Activated T-helper 17 cell treated with anti-CD3 and anti-CD28 coated beads, Interleukin-2, amount 50 U/mL, for 72 hours (primary cell): ENCODE measurements around the gene EVI5. TPM values are rescaled to one million over a fixed set of nuclear protein-coding genes. Genes with fewer than 3 reads are reported as not detected.
"Not testable (repeated sequence)": the region's sequence is repeated elsewhere in the genome, so short reads cannot be mapped to it uniquely, and the experiment has no call there.

ENCODE experiments used
- ATAC-seq: fragments of 150-1000 bp; cut with Tn5 transposase; replicated peaks from 2 replicates; pipeline ENCODE4 v1.10.0; 2021; ENCODE audit warnings: mild to moderate bottlenecking, moderate library complexity
- H3K27ac Mint-ChIP-seq: one replicate; pipeline ENCODE4 v1.8.0; 2022; ENCODE audit warnings: mixed read lengths
- H3K27me3 Mint-ChIP-seq: one replicate; pipeline ENCODE4 v1.8.0; 2022; ENCODE audit warnings: mixed read lengths
- H3K36me3 Mint-ChIP-seq: one replicate; pipeline ENCODE4 v1.8.0; 2022; ENCODE audit warnings: low read depth, mild to moderate bottlenecking, mixed read lengths
- H3K4me1 Mint-ChIP-seq: one replicate; pipeline ENCODE4 v1.8.0; 2022; ENCODE audit warnings: mixed read lengths
- H3K4me3 Mint-ChIP-seq: one replicate; pipeline ENCODE4 v1.8.0; 2022; ENCODE audit warnings: mild to moderate bottlenecking, mixed read lengths
- H3K9me3 Mint-ChIP-seq: one replicate; pipeline ENCODE4 v1.8.0; 2022; ENCODE audit warnings: mixed read lengths
- total RNA-seq, 2 donors: library from RNA; stranded (reverse); gene quantifications; one replicate each; pipeline ENCODE4 v1.2.3, GENCODE V29; 2022

Gene EVI5
- total RNA-seq, 2 donors from 2014 or later, result 7.7 to 31.8 TPM

DNA sequence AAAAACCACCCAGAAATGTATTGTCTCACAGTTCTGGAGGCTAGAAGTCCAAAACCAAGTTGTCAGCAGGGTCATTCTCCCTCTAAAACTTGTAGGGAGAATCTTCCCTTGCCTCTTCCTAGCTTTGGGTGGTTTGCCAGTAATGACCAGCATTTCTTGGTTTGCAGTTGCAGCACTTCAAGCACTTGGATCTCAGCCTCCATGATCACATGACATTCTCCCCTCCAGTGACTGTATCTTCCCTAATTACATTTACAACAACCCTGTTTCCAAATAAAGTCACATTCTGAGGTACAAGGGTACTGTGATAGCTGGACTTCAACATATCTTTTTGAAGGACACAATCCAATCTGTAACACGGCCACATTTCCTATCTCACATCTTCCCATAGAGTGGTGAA lies 37.2 kb downstream of the EVI5 start:
- Mint-ChIP-seq H3K4me1 (no peaks in the 10 kb centered on the region), H3K9me3 (no peaks in the 10 kb centered on the region), H3K4me3 (no peak overlapping the region), H3K36me3 (no peaks in the 10 kb centered on the region), H3K27me3 (peaks cover 7% of the 10 kb centered on the region), H3K27ac (no peak overlapping the region)
- ATAC-seq, result no peak

- not testable (repeated sequence) for H3K36me3 Mint-ChIP-seq, H3K4me3 Mint-ChIP-seq, H3K9me3 Mint-ChIP-seq, H3K27ac Mint-ChIP-seq, ATAC-seq, H3K4me1 Mint-ChIP-seq, H3K27me3 Mint-ChIP-seq
These were observed 38.7 kb downstream of the EVI5 start for GRCh38 chr1:92746255-92746654.

GRCh38 chr1:92743221-92743620 lies 41.7 kb downstream of the EVI5 start:
- Mint-ChIP-seq H3K9me3 (no peaks in the 10 kb centered on the region), H3K36me3 (no peaks in the 10 kb centered on the region), H3K27me3 (peaks cover 3% of the 10 kb centered on the region), H3K4me1 (no peaks in the 10 kb centered on the region), H3K4me3 (no peak overlapping the region), H3K27ac (no peak overlapping the region)
- ATAC-seq, result no peak

DNA sequence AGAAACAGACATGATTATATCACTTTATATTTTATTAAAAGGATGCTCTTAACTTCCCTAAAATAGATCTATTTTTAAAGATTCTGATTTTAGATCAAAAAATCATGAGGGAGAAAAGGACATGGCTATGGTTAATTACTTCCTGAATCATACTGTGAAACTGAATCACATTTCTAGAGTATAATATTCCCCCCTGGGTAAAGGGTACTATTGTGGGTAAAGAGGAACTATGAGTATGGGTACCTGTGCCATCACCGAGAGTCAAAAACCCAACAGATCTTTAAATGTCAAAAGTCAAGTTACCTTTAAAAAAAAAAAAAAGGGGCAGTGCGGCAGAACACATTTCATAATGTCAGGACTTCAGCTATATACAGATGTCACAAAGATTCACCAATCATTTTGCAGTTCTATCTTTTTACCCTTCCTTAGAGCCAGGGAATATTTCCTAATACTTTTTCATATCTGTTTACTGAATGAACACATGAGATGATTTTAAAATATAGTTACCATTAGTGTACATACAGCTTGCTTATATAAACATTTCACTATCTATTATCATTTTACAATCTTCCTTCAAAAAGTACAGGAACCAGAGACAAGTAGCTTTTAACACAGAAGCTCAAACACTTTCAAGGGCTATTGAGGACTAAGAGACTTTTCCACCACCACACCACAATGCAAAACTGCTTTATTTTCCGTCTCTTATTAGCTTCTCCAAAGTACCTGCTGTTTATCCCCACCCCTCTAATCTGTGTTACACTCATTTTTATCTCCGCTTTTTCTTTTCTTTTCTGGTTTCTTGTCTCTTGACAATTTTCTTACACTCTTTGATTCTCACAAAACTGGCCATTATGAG lies 45.0 kb downstream of the EVI5 start:
- peaks cover 3% of the 10 kb centered on the region for H3K27me3 Mint-ChIP-seq
- no peak for ATAC-seq
- no peaks in the 10 kb centered on the region for H3K9me3 Mint-ChIP-seq
- H3K27ac Mint-ChIP-seq, result no peak overlapping the region
- no peaks in the 10 kb centered on the region for H3K4me1 Mint-ChIP-seq
- no peak overlapping the region for H3K4me3 Mint-ChIP-seq
- H3K36me3 Mint-ChIP-seq, result no peaks in the 10 kb centered on the region

DNA sequence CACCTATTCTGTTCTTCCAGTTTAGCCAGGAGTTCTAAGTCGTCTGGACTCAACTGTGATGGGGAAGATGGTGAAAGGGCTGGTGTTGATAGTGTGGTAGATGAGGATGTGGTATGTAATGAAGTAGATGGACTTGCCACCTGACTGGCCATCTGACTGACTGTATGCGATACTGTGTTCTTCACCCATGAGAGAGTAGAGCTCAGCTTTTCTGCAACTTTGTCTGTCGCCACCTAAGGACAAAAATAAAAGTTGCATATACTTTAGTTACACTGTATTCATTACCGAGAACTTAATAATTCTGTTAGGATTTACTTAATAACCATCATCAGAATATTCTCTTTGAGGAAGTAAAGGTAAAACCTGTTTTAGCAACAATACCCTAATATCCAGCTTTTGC lies 48.5 kb downstream of the EVI5 start:
- H3K27me3 Mint-ChIP-seq, result peaks cover 3% of the 10 kb centered on the region
- no peak for ATAC-seq
- H3K36me3 Mint-ChIP-seq, result no peaks in the 10 kb centered on the region
- no peak overlapping the region for H3K27ac Mint-ChIP-seq
- H3K9me3 Mint-ChIP-seq, result no peaks in the 10 kb centered on the region
- no peaks in the 10 kb centered on the region for H3K4me1 Mint-ChIP-seq
- no peak overlapping the region for H3K4me3 Mint-ChIP-seq

DNA sequence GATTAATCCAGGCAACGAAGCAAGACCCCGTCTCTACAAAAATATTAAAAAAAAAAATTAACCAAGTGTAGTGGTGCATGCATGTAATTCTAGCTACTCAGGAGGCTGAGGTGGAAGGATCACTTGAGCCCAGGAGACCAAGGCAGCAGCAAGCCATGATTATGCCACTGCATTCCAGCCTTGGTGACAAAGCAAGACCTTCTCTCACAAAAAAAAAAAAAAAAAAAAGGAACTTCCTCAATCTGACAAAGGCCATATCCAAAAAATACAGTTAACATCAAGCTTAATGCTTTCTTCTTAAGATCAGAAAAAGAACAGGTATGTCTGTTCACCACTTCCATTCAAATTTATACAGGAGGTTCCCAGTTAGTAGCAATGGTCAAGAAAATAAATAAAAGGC lies 54.4 kb downstream of the EVI5 start:
- no peaks in the 10 kb centered on the region for H3K9me3 Mint-ChIP-seq
- no peak overlapping the region for H3K27ac Mint-ChIP-seq
- H3K4me1 Mint-ChIP-seq, result no peaks in the 10 kb centered on the region
- H3K4me3 Mint-ChIP-seq, result no peak overlapping the region
- H3K36me3 Mint-ChIP-seq, result no peaks in the 10 kb centered on the region
- no peak for ATAC-seq
- no peaks in the 10 kb centered on the region for H3K27me3 Mint-ChIP-seq

GRCh38 chr1:92728697-92729096 lies 56.2 kb downstream of the EVI5 start:
- Mint-ChIP-seq H3K36me3 (no peaks in the 10 kb centered on the region), H3K4me3 (no peak overlapping the region), H3K27ac (no peak overlapping the region), H3K4me1 (no peaks in the 10 kb centered on the region), H3K9me3 (no peaks in the 10 kb centered on the region), H3K27me3 (no peaks in the 10 kb centered on the region)
- ATAC-seq, result no peak

GRCh38 chr1:92723713-92724112 lies 61.2 kb downstream of the EVI5 start:
- not testable (repeated sequence) for H3K36me3 Mint-ChIP-seq, H3K9me3 Mint-ChIP-seq, H3K27ac Mint-ChIP-seq, H3K4me1 Mint-ChIP-seq, H3K27me3 Mint-ChIP-seq, H3K4me3 Mint-ChIP-seq, ATAC-seq

- no peak for ATAC-seq
- peaks cover 2% of the 10 kb centered on the region for H3K27me3 Mint-ChIP-seq
- H3K4me3 Mint-ChIP-seq, result no peak overlapping the region
- H3K9me3 Mint-ChIP-seq, result peaks cover 2% of the 10 kb centered on the region
- no peak overlapping the region for H3K27ac Mint-ChIP-seq
- H3K4me1 Mint-ChIP-seq, result no peaks in the 10 kb centered on the region
- no peaks in the 10 kb centered on the region for H3K36me3 Mint-ChIP-seq
These were observed 63.0 kb downstream of the EVI5 start for GRCh38 chr1:92721886-92722285.

GRCh38 chr1:92721157-92721556 lies 63.8 kb downstream of the EVI5 start:
- not testable (repeated sequence) for H3K27ac Mint-ChIP-seq, H3K4me1 Mint-ChIP-seq, ATAC-seq, H3K27me3 Mint-ChIP-seq, H3K4me3 Mint-ChIP-seq, H3K9me3 Mint-ChIP-seq, H3K36me3 Mint-ChIP-seq

DNA sequence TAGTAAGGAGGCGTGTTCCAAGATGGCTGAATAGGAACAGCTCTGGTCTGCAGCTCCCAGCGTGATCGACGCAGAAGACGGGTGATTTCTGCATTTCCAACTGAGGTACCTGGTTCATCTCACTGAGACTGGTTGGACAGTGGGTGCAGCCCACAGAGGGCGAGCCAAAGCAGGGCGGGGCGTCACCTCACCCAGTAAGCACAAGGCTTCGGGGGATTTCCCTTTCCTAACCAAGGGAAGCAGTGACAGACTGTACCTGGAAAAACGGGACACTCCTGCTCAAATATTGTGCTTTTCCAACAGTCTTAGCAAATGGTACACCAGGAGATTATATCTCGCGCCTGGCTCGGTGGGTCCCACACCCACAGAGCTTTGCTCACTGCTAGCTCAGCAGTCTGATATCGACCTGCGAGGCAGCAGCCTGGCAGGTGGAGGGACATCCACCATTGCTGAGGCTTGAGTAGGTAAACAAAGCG lies 69.4 kb downstream of the EVI5 start:
- not testable (repeated sequence) for H3K4me1 Mint-ChIP-seq, H3K9me3 Mint-ChIP-seq, H3K27me3 Mint-ChIP-seq, H3K4me3 Mint-ChIP-seq, H3K36me3 Mint-ChIP-seq, H3K27ac Mint-ChIP-seq, ATAC-seq

DNA sequence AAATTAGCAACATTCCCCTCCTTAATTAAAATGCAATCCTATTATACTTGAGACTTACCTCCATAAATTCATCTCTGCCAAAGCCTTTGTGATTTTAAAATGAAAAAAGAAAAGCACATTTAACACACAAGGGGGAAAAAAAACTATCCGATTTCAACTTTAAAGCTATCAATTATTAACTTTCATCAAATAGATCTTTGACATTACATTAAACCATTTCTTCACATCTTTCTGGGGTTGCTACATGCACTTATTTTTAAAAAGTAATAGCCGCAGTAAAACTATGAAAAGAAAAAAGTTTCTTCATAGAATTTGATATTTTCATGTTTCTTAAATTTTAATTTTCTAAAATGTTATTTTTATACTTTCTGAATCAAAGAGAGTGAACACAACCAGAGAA lies 71.0 kb downstream of the EVI5 start:
- no peak overlapping the region for H3K27ac Mint-ChIP-seq
- H3K9me3 Mint-ChIP-seq, result peaks cover 4% of the 10 kb centered on the region
- no peaks in the 10 kb centered on the region for H3K36me3 Mint-ChIP-seq
- no peak for ATAC-seq
- H3K4me1 Mint-ChIP-seq, result no peaks in the 10 kb centered on the region
- H3K4me3 Mint-ChIP-seq, result no peak overlapping the region
- peaks cover 8% of the 10 kb centered on the region for H3K27me3 Mint-ChIP-seq

GRCh38 chr1:92711473-92712165 lies 73.3 kb downstream of the EVI5 start:
- H3K27me3 Mint-ChIP-seq, result peaks cover 4% of the 10 kb centered on the region
- H3K4me3 Mint-ChIP-seq, result no peak overlapping the region
- no peaks in the 10 kb centered on the region for H3K36me3 Mint-ChIP-seq
- H3K4me1 Mint-ChIP-seq, result no peaks in the 10 kb centered on the region
- H3K27ac Mint-ChIP-seq, result no peak overlapping the region
- H3K9me3 Mint-ChIP-seq, result no peaks in the 10 kb centered on the region
- ATAC-seq, result no peak

GRCh38 chr1:92709738-92710137 lies 75.2 kb downstream of the EVI5 start:
- Mint-ChIP-seq H3K36me3 (no peaks in the 10 kb centered on the region), H3K9me3 (no peaks in the 10 kb centered on the region), H3K4me1 (no peaks in the 10 kb centered on the region), H3K4me3 (no peak overlapping the region), H3K27ac (no peak overlapping the region), H3K27me3 (no peaks in the 10 kb centered on the region)
- ATAC-seq, result no peak

GRCh38 chr1:92708368-92708950 lies 76.4 kb downstream of the EVI5 start:
- Mint-ChIP-seq H3K27ac (no peak overlapping the region), H3K27me3 (no peaks in the 10 kb centered on the region), H3K4me1 (no peaks in the 10 kb centered on the region), H3K36me3 (no peaks in the 10 kb centered on the region), H3K9me3 (no peaks in the 10 kb centered on the region), H3K4me3 (no peak overlapping the region)
- no peak for ATAC-seq
